Endothelial cell of hepatic sinusoid (primary cell): ENCODE results near the gene SLC34A1.

Experiments
- in situ Hi-C: cut with HindIII; loops from 2 replicates; pipeline ENCODE4 v1.10.0; 2017; ENCODE audit warnings: low sequenced_read_pairs

Gene SLC34A1

GRCh38 chr5:177385720-177386119 is 1.5 kb downstream of the SLC34A1 start:
- in situ Hi-C loops = no loop called here

GRCh38 chr5:177386542-177386941 is 2.3 kb downstream of the SLC34A1 start:
- in situ Hi-C loops = no loop called here

GRCh38 chr5:177387405-177387804 is 3.2 kb downstream of the SLC34A1 start:
- in situ Hi-C loops = no loop called here

GRCh38 chr5:177388521-177389052 is 4.4 kb downstream of the SLC34A1 start:
- in situ Hi-C loops = no loop called here

- in situ Hi-C loops = no loop called here
These were observed 5.3 kb downstream of the SLC34A1 start for GRCh38 chr5:177389241-177390169.

- in situ Hi-C loops = no loop called here
These were observed 6.4 kb downstream of the SLC34A1 start for GRCh38 chr5:177390363-177391300.

GRCh38 chr5:177392765-177393164 is 8.5 kb downstream of the SLC34A1 start:
- in situ Hi-C loops = no loop called here

- in situ Hi-C loops = no loop called here
These were observed 9.1 kb downstream of the SLC34A1 start for GRCh38 chr5:177393206-177393765.

GRCh38 chr5:177393990-177394389 is 9.8 kb downstream of the SLC34A1 start:
- in situ Hi-C loops = no loop called here

- in situ Hi-C loops = no loop called here
These were observed 11.8 kb downstream of the SLC34A1 start for GRCh38 chr5:177396078-177396477.

GRCh38 chr5:177396807-177397206 is 12.6 kb downstream of the SLC34A1 start:
- in situ Hi-C loops = no loop called here

GRCh38 chr5:177397875-177398390 is 13.7 kb downstream of the SLC34A1 start:
- in situ Hi-C loops = no loop called here

GRCh38 chr5:177399997-177400868 is 16.0 kb downstream of the SLC34A1 start, which contains the start of gene PFN3:
Gene PFN3 (minus strand): TSS chr5:177400661. CDS start chr5:177400576, 85 bp downstream.
- in situ Hi-C loops = no loop called here

GRCh38 chr5:177402271-177403043 is 18.2 kb downstream of the SLC34A1 start:
- in situ Hi-C loops = no loop called here

- in situ Hi-C loops = no loop called here
These were observed 19.0 kb downstream of the SLC34A1 start for GRCh38 chr5:177403102-177403791.

GRCh38 chr5:177403792-177404640 is 19.8 kb downstream of the SLC34A1 start:
- in situ Hi-C loops = no loop called here

GRCh38 chr5:177404641-177405179 is 20.5 kb downstream of the SLC34A1 start:
- in situ Hi-C loops = loop anchor here (5.0 kb wide), 2 partner anchors 42 to 43 kb away; partner anchors contain the start of gene PRR7
